Mesothelial cell of epicardium (in vitro differentiated cells): ENCODE data around the gene PGA3. TPM values are rescaled to one million over a fixed set of nuclear protein-coding genes. Genes with fewer than 3 reads are reported as not detected.
"Not testable (repeated sequence)": the region's sequence is repeated elsewhere in the genome, so short reads cannot be mapped to it uniquely, and the experiment has no call there.

Experiments used
- DNase-seq, 2 experiments: peaks; one replicate each; pipeline ENCODE4 v3.0.0; 2021; ENCODE audit warnings: low spot score in 2 of 2; ENCODE audit not compliant: unreplicated experiment in 2 of 2
- H3K27ac Mint-ChIP-seq: 2 replicates; pipeline ENCODE4 v1.8.0; 2021; ENCODE audit warnings: mixed read lengths
- H3K27me3 Mint-ChIP-seq: 2 replicates; pipeline ENCODE4 v1.8.0; 2021; ENCODE audit warnings: low read depth, mixed read lengths
- H3K36me3 Mint-ChIP-seq: 2 replicates; pipeline ENCODE4 v1.8.0; 2021; ENCODE audit warnings: mixed read lengths
- H3K4me1 Mint-ChIP-seq: 2 replicates; pipeline ENCODE4 v1.8.0; 2021; ENCODE audit warnings: mixed read lengths
- H3K4me3 Mint-ChIP-seq: 2 replicates; pipeline ENCODE4 v1.8.0; 2021; ENCODE audit warnings: mild to moderate bottlenecking, moderate library complexity, mixed read lengths
- H3K9me3 Mint-ChIP-seq: 2 replicates; pipeline ENCODE4 v1.8.0; 2021; ENCODE audit warnings: mixed read lengths
- total RNA-seq: library from RNA; stranded (reverse); gene quantifications from 3 replicates; pipeline ENCODE4 v1.2.1, GENCODE V29; 2021
- TF ChIP-seq, protein P1 (sequence below): fragments of 200-600 bp; sonication (generic); IDR thresholded peaks from one replicate; pipeline ENCODE4 v1.5.0; 2021; ENCODE audit warnings: antibody characterized with exemption; ENCODE audit not compliant: unreplicated experiment

The PGA3 gene
- total RNA-seq, 1 donor from 2014 or later = not detected

DNA sequence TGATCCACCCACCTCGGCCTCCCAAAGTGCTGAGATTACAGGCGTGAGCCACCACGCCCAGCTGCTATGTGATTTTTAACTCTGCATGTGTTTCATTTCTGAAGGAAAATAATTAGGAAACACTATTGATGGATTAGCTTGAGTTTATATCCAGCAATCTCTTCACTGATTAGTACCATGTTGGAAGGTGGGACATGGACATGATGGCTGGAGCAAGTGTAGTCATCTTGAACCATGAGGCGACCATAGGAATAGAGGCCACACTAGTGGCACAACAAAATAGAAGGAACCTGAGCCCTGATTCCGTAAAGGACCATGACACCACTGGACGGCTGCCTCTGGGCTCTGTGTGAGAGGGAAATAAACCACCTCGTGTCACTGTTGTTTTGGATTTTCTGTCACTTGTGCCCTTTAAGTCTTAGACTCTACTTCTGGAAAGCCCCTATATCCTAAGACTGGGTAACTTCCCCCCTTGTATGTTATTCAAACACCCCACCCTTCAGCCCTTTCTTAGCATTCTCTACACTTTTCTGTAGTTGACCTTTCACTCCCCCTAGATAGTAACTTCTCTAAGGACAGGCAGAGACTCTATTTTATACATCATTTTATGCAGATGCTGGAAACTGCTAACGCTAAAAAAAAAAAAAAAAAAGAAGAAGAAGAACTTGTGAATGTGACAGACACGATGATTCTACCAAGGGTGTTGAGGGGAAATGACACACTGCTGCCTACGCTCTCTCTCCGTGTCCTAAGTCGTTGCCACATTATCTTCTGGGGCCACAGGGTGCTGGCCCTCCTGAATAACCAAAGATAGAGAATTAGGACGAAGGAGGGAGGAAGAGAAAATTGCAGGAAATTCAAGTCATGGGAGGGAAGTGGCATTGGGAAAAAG lies 39.4 kb upstream of the PGA3 start:
- Mint-ChIP-seq H3K27me3 (no peaks in the 10 kb centered on the region), H3K4me3 (no peak overlapping the region), H3K36me3 (no peaks in the 10 kb centered on the region), H3K9me3 (peaks cover 3% of the 10 kb centered on the region), H3K27ac (no peak overlapping the region), H3K4me1 (peaks cover 35% of the 10 kb centered on the region)
- DNase-seq = no peak
- TF ChIP-seq, protein P1, sequence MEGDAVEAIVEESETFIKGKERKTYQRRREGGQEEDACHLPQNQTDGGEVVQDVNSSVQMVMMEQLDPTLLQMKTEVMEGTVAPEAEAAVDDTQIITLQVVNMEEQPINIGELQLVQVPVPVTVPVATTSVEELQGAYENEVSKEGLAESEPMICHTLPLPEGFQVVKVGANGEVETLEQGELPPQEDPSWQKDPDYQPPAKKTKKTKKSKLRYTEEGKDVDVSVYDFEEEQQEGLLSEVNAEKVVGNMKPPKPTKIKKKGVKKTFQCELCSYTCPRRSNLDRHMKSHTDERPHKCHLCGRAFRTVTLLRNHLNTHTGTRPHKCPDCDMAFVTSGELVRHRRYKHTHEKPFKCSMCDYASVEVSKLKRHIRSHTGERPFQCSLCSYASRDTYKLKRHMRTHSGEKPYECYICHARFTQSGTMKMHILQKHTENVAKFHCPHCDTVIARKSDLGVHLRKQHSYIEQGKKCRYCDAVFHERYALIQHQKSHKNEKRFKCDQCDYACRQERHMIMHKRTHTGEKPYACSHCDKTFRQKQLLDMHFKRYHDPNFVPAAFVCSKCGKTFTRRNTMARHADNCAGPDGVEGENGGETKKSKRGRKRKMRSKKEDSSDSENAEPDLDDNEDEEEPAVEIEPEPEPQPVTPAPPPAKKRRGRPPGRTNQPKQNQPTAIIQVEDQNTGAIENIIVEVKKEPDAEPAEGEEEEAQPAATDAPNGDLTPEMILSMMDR = no peak

DNA sequence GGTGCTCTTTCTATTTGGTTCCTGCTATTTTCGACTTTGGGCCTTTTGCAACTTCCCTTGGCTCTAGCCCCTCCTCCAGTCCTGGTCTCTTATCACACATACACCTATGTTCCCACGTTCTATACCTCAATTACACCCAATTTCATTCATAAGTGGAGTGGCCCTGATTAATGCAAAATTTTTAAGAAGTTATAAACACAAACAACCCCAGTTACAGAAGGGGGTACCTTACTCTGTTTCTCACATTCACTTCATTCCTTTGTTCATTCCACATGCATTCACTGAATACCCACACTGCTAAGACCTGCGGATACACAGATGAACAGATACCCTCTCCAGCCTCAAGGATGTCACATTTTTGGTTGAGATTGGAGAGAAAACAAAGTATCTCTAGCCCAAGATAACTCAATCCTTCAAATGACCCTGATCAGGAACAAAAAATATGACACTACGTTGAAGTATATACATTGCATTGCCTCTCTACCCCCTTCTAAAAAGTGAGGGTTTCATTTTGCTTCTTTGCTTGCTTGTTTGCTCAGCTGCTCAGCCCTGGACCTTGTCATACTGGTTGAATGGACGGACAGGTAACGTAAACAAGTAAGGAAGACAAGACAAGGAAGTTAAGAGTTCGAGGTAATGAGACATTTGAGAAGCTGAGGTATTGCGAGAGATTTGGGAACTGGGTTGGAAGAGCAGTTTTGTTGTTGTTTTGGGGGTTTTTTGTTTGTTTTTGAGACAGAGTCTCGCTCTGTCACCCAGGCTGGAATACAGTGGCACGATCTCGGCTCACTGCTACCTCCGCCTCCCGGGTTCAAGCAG lies 38.5 kb upstream of the PGA3 start:
- Mint-ChIP-seq H3K9me3 (peaks cover 3% of the 10 kb centered on the region), H3K27ac (peak overlapping the region; percentile 48), H3K4me1 (peaks cover 29% of the 10 kb centered on the region), H3K4me3 (no peak overlapping the region), H3K36me3 (no peaks in the 10 kb centered on the region), H3K27me3 (no peaks in the 10 kb centered on the region)
- TF ChIP-seq, protein P1 = no peak
- no peak for DNase-seq

DNA sequence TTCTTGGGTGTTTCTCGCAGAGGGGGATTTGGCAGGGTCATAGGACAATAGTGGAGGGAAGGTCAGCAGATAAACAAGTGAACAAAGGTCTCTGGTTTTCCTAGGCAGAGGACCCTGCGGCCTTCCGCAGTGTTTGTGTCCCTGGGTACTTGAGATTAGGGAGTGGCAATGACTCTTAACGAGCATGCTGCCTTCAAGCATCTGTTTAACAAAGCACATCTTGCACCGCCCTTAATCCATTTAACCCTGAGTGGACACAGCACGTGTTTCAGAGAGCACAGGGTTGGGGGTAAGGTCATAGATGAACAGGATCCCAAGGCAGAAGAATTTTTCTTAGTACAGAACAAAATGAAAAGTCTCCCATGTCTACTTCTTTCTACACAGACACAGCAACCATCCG lies 37.5 kb upstream of the PGA3 start:
- H3K27ac Mint-ChIP-seq, H3K9me3 Mint-ChIP-seq, DNase-seq, H3K4me3 Mint-ChIP-seq, H3K27me3 Mint-ChIP-seq, H3K36me3 Mint-ChIP-seq: not testable (repeated sequence)
- H3K4me1 Mint-ChIP-seq = peaks cover 20% of the 10 kb centered on the region

DNA sequence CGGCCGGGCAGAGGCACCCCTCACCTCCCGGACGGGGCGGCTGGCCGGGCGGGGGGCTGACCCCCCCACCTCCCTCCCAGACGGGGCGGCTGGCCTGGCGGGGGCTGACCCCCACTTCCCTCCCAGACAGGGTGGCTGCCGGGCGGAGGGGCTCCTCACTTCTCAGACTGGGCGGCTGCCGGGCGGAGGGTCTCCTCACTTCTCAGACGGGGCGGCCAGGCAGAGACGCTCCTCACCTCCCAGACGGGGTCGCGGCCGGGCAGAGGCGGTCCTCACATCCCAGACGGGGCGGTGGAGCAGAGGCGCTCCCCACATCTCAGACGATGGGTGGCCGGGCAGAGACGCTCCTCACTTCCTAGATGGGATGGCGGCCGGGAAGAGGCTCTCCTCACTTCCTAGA lies 37.0 kb upstream of the PGA3 start:
- H3K4me3 Mint-ChIP-seq, DNase-seq, H3K36me3 Mint-ChIP-seq, H3K27ac Mint-ChIP-seq, H3K9me3 Mint-ChIP-seq, H3K27me3 Mint-ChIP-seq: not testable (repeated sequence)
- peaks cover 19% of the 10 kb centered on the region for H3K4me1 Mint-ChIP-seq

DNA sequence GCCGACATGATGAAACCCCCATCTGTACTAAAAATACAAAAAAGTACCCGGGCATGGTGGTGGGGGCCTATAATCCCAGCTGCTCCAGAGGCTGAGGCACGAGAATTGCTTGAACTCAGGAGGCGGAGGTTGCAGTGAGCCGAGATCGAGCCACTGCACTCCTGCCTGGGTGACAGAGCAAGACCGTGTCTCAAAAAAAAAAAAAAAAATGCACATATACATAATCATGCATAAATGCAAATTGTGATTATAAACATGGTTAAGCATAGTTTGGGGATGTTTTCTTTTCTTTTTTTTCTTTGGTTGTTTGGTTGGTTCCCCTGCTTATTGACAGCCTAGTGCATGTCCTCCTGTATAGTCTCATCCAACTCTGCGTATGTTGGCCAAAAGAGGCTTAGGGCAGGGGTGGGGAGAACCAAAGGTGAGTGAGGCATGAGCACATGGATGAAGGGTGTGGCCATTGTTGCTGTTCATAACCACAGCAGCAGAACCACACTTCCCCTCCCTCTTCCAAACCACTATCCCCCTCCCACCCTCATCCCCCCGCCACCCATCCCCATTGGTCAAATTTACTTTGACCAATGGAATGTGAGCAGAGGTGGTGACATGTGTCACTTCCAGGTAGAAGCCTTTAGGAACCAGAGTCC lies 35.1 kb upstream of the PGA3 start:
- peaks cover 4% of the 10 kb centered on the region for H3K9me3 Mint-ChIP-seq
- peaks cover 7% of the 10 kb centered on the region for H3K4me1 Mint-ChIP-seq
- DNase-seq = no peak
- no peaks in the 10 kb centered on the region for H3K36me3 Mint-ChIP-seq
- no peak overlapping the region for H3K4me3 Mint-ChIP-seq
- TF ChIP-seq, protein P1 = no peak
- no peaks in the 10 kb centered on the region for H3K27me3 Mint-ChIP-seq
- no peak overlapping the region for H3K27ac Mint-ChIP-seq

DNA sequence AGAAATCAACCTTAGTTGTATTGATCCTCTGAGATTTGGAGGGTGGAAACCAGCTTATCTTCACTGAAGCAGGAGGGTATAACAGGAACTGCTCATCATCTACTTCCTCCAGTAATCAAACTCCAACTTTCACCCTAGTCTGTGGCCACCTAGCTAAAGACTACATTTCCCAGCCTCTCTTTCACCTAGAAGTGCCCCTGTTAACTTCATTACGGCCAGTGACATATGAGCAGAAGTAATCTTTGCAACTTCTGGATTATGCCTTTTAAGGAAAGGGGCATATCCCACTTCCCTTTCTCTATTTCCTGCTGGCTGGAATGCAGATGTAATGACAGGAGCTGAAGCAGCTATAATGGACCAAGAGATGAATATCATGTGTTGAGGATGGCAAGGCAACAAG lies 34.5 kb upstream of the PGA3 start:
- Mint-ChIP-seq H3K9me3 (peaks cover 7% of the 10 kb centered on the region), H3K27ac (no peak overlapping the region), H3K4me3 (no peak overlapping the region), H3K27me3 (peaks cover 2% of the 10 kb centered on the region), H3K4me1 (peaks cover 7% of the 10 kb centered on the region), H3K36me3 (no peaks in the 10 kb centered on the region)
- TF ChIP-seq, protein P1 = no peak
- no peak for DNase-seq
